HUES64 (cell line): ENCODE measurements around the gene SYNDIG1L.
"Not testable (repeated sequence)": the region's sequence is repeated elsewhere in the genome, so short reads cannot be mapped to it uniquely, and the experiment has no call there.

ENCODE experiments used
- H3K27ac ChIP-seq: 2 replicates; pipeline ENCODE4 v1.7.0; 2013; ENCODE audit warnings: low read depth, low read length, inconsistent platforms
- H3K27me3 ChIP-seq: 2 replicates; pipeline ENCODE4 v1.6.1; 2013; ENCODE audit warnings: mild to moderate bottlenecking, low read length; ENCODE audit not compliant: insufficient read depth
- H3K36me3 ChIP-seq: 2 replicates; pipeline ENCODE4 v1.6.1; 2013; ENCODE audit warnings: mild to moderate bottlenecking, low read length; ENCODE audit not compliant: insufficient read depth
- H3K4me1 ChIP-seq: 2 replicates; pipeline ENCODE4 v1.6.1; 2013; ENCODE audit warnings: mild to moderate bottlenecking, low read length, moderate library complexity; ENCODE audit not compliant: insufficient read depth
- H3K4me3 ChIP-seq: 2 replicates; pipeline ENCODE4 v1.5.1; 2013; ENCODE audit warnings: mild to moderate bottlenecking, low read length, moderate library complexity
- H3K9ac ChIP-seq: 2 replicates; pipeline ENCODE4 v1.6.1; 2013; ENCODE audit warnings: mild to moderate bottlenecking, low read depth, low read length
- H3K9me3 ChIP-seq: 2 replicates; pipeline ENCODE4 v1.6.1; 2013; ENCODE audit warnings: low read depth, low read length; ENCODE audit not compliant: insufficient read depth
- WGBS: fragments of 150-250, 120-280 bp; methylation state at CpG from one replicate; pipeline ENCODE4 v1.1.7; 2013; ENCODE audit warnings: missing lambda C conversion rate; 5-methylcytosine and 5-hydroxymethylcytosine counted together

Gene SYNDIG1L

DNA sequence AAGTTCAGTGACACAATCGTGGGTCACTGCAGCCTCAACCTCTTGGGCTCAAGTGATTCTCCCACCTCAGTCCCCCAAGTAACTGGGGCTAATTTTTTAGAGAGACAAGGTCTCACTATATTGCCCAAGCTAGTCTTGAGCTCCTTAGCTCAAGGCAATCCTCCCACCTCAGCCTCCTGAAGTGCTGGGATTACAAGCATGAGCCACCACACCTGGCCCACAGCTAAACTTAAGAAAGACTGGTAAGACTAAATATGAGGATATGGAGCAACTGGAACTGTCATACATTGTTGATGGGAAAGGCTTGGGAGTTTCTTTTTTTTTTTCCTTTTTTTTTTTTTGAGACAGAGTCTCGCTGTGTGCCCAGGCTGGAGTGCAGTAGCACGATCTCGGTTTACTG lies 43.8 kb downstream of the SYNDIG1L start:
- no peaks in the 10 kb centered on the region for H3K36me3 ChIP-seq
- WGBS = 93% methylated on average over 4 of the region's 4 CpGs
- H3K4me3 ChIP-seq = no peak overlapping the region

DNA sequence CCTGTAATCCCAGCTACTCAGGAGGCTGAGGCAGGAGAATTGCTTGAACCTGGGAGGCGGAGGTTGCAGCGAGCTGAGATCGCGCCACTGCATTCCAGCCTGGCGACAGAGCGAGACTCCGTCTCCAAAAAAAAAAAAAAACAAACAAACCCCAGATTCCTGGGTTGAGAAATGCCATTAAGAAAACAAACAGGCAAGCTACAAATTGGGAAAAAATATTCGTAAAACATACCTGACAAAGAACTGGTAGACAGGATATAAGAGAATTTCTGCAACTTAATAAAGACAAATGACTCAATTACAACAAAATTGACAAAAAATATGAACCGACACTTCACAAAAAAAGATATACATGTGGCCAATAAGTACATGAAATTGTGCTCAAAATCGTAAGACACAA lies 44.4 kb downstream of the SYNDIG1L start:
- WGBS = 95% methylated on average over 10 of the region's 10 CpGs
- H3K36me3 ChIP-seq, H3K9me3 ChIP-seq, H3K27me3 ChIP-seq, H3K9ac ChIP-seq, H3K4me1 ChIP-seq, H3K27ac ChIP-seq, H3K4me3 ChIP-seq: not testable (repeated sequence)

More for the DNA sequence above, 43.8 kb downstream of the SYNDIG1L start:
- no peaks in the 10 kb centered on the region for H3K4me1 ChIP-seq
- no peaks in the 10 kb centered on the region for H3K27me3 ChIP-seq
- no peak overlapping the region for H3K9ac ChIP-seq
- H3K27ac ChIP-seq = no peak overlapping the region
- no peaks in the 10 kb centered on the region for H3K9me3 ChIP-seq

DNA sequence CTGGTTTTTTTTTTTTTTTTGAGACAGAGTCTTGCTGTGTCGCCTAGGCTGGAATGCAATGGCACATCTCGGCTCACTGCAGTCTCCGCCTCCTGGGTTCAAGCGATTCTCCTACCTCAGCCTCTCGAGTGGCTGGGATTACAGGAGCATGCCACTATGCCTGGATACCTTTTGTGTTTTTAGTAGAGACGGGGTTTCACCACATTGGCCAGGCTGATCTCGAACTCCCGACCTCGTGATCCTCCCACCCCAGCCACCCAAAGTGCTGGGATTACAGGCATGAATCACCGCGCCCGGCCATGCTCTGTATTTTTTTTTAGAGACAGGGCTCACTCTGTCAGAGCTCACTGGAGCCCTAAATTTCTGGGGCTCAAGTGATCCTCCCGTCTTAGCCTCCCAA lies 45.2 kb downstream of the SYNDIG1L start:
- WGBS = 91% methylated on average over 13 of the region's 13 CpGs
- Histone ChIP-seq H3K9me3 (no peaks in the 10 kb centered on the region), H3K27me3 (no peaks in the 10 kb centered on the region), H3K4me3 (no peak overlapping the region), H3K9ac (no peak overlapping the region), H3K27ac (no peak overlapping the region), H3K4me1 (no peaks in the 10 kb centered on the region), H3K36me3 (no peaks in the 10 kb centered on the region)

DNA sequence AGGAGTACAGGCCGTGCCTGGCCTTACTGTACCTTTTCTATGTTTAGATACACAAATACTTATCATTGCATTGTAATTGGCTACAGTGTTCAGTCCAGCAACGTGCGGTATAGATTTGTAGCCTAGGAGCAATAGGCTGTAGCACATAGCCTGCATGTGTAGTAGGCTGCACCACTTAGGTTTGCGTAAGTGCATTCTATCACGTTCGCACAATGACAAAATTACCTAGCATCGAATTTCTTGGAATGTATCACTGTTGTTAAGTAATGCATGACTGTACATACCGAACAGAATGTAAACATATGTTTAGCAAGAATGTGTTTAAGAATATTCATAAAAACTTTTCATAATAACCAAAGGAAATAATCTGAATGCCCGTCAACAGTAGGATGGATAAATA lies 45.8 kb downstream of the SYNDIG1L start:
- no peaks in the 10 kb centered on the region for H3K9me3 ChIP-seq
- WGBS = 96% methylated on average over 9 of the region's 9 CpGs
- H3K9ac ChIP-seq = no peak overlapping the region
- no peaks in the 10 kb centered on the region for H3K36me3 ChIP-seq
- H3K27me3 ChIP-seq = no peaks in the 10 kb centered on the region
- H3K4me3 ChIP-seq = no peak overlapping the region
- no peaks in the 10 kb centered on the region for H3K4me1 ChIP-seq
- no peak overlapping the region for H3K27ac ChIP-seq

DNA sequence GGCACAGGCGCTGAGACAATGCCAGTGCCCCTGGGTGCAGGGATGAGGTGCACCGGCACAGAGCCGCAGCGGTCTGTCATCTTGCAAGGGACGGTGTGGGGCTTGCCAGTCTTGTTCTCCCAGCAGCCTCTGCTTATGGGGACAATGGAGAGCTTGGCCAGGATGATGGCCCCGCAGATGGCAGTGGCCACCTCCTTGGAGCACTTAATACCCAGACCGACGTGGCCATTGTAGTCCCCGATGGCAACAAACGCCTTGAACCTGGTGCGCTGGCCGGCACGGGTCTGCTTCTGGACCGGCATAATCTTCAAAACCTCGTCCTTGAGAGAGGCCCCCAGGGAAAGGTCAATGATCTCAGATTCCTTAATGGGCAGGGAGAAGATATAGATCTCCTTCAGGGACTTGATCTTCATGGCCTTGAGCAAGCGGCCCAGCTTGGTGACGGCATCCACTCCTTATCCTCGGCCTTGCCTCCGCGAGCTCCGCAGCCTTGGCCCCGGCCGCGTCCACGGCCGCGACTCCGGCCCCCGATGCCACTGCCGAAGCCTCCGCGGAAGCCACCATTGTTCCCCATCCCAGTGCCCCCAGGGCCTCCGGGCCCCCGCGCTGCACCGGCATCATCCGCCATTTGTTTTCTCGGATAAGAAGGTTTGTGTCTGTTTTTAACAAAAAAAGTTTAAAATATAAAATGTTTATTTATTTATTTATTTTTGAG lies 47.9 kb downstream of the SYNDIG1L start:
- no peaks in the 10 kb centered on the region for H3K36me3 ChIP-seq
- no peak overlapping the region for H3K4me3 ChIP-seq
- no peaks in the 10 kb centered on the region for H3K4me1 ChIP-seq
- H3K9ac ChIP-seq = no peak overlapping the region
- H3K27me3 ChIP-seq = no peaks in the 10 kb centered on the region
- no peaks in the 10 kb centered on the region for H3K9me3 ChIP-seq
- WGBS = 97% methylated on average over 37 of the region's 38 CpGs
- no peak overlapping the region for H3K27ac ChIP-seq

DNA sequence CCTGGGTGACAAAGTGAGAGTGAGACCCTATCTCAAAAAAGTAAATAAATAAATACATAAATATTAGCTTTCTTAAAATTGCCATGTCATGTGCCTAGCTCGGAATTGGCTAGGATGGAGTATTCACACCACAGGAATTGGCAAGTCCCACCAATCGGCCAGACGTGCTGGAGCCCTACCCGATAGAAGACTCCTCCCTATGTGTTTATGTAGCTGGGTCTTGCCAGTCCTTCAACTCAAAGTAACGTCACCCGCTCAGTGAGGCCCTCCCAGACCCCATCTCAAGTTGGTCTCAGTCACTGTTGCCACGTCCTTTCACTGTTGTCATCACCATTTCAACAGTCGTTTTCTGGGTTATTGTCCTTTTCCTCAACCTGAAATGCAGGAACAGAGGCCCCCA lies 57.6 kb downstream of the SYNDIG1L start:
- Histone ChIP-seq H3K36me3 (no peaks in the 10 kb centered on the region), H3K27me3 (no peaks in the 10 kb centered on the region), H3K9ac (no peak overlapping the region), H3K4me1 (no peaks in the 10 kb centered on the region), H3K27ac (no peak overlapping the region), H3K9me3 (no peaks in the 10 kb centered on the region), H3K4me3 (no peak overlapping the region)
- 90% methylated on average over 8 of the region's 8 CpGs for WGBS

DNA sequence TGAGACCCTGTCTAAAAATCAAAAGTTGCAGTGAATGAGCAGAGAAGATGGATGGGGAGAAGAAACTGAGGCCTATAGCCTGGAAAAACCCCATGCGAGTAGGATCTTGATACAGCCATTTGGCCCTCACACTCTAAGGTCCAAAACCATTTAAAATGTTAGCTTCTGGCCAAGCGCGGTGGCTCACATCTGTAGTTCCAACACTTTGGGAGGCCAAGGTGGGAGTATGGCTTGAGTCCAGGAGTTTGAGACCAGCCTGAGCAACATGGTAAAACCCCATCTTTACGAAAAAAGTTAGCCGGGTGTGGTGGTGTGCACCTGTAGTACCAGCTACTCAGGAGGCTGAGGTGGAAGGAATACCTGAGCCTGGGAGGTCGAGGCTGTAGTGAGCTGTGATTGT lies 58.0 kb downstream of the SYNDIG1L start:
- H3K36me3 ChIP-seq = 0 out of 2 replicates have a peak, but pooled peaks cover 2% of the 10 kb centered on the region
- H3K9ac ChIP-seq = no peak overlapping the region
- H3K4me1 ChIP-seq = no peaks in the 10 kb centered on the region
- H3K27ac ChIP-seq = no peak overlapping the region
- H3K9me3 ChIP-seq = no peaks in the 10 kb centered on the region
- no peak overlapping the region for H3K4me3 ChIP-seq
- H3K27me3 ChIP-seq = no peaks in the 10 kb centered on the region
- WGBS = 96% methylated on average over 6 of the region's 6 CpGs

DNA sequence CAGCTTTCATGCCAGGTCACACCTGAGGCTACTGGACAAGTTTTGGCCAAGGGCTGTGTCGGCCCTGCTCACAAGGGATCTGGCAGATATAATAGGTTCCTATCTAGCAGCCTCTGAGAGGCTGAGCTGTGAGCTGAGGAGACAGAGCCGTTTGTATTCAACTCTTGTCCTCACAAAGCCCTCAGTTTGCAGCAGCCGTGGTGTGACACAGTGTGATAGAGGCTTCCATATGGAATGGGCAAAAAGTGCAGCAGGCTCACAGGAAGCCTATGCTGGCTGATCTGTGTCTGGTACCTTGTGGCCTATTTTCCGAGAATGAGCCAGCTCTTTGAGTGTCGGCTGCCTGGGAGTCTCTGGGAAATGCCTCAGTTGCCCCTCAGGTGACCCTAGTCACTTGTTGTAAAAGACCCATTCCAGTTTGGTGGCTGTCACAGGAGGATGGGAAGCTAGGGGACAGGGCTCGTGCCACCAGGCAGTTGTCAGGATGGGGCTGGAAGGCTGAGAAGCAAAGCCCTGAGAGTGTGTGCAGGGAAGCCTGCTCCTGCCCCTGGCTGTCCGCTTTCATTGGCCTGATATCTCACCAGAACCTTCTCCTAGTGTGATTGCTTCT lies 61.6 kb downstream of the SYNDIG1L start:
- Histone ChIP-seq H3K27ac (0 out of 2 replicates have a peak overlapping the region, but pooled peaks have one; percentile 18), H3K9ac (no peak overlapping the region), H3K4me1 (peaks cover 15% of the 10 kb centered on the region), H3K4me3 (no peak overlapping the region), H3K9me3 (no peaks in the 10 kb centered on the region), H3K36me3 (peaks cover 19% of the 10 kb centered on the region), H3K27me3 (no peaks in the 10 kb centered on the region)
- WGBS = 89% methylated on average over 7 of the region's 7 CpGs

DNA sequence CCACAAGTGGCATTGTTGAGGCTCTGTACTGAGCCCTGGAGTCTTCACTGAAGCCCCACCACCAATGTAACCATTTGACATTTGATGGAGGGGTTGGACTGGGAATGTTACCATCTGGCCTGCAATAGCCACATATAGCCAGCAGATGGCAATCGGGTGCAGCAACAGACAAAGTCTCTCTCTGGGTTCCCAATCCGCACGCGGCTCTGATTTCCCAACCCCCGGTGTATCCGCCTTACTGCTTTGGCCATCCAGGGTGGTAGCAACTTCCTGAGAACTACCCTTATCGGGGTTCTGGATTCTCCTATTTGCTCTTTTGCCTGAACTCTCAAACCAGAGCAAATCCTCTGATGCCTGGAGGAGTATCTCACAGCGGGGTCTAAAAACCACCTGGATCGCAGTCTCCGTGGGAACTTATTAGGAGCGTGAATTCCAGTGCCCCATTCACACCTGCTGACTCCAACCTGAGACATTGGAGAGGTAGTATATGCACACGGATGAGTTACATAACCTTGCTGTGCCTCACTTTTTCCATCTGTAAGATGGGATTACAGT lies 63.6 kb downstream of the SYNDIG1L start:
- no peaks in the 10 kb centered on the region for H3K9me3 ChIP-seq
- peaks cover 38% of the 10 kb centered on the region for H3K36me3 ChIP-seq
- no peak overlapping the region for H3K9ac ChIP-seq
- peaks cover 15% of the 10 kb centered on the region for H3K4me1 ChIP-seq
- peak overlapping the region; percentile 36; the same call in 1 of the 2 replicates for H3K27ac ChIP-seq
- H3K4me3 ChIP-seq = no peak overlapping the region
- 40% methylated on average over 12 of the region's 12 CpGs for WGBS
- H3K27me3 ChIP-seq = no peaks in the 10 kb centered on the region

DNA sequence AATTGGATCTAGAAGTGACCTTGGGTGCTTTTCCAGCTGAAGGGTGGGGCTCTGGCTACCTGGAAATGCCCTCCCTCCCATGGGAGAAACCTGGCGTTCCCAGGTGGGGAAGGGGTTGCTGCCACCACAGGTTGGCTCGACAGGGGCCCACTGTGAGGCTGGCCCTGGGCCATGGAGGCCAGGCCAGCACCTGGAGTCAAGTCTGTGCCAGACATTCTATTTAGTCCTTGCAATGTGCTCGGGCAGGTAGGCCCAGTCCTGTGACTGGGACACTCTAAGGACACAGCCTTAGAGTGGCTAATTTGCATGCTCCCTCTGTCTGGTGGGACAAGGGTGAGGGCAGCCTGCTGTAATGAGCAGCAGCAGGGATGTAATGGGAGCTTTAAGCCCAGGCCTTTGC lies 65.8 kb downstream of the SYNDIG1L start:
- Histone ChIP-seq H3K27me3 (no peaks in the 10 kb centered on the region), H3K9me3 (no peaks in the 10 kb centered on the region), H3K9ac (no peak overlapping the region), H3K4me3 (no peak overlapping the region), H3K36me3 (peaks cover 54% of the 10 kb centered on the region), H3K27ac (peak overlapping the region; percentile 12; the same call in 1 of the 2 replicates), H3K4me1 (peaks cover 15% of the 10 kb centered on the region)
- 82% methylated on average over 3 of the region's 3 CpGs for WGBS

DNA sequence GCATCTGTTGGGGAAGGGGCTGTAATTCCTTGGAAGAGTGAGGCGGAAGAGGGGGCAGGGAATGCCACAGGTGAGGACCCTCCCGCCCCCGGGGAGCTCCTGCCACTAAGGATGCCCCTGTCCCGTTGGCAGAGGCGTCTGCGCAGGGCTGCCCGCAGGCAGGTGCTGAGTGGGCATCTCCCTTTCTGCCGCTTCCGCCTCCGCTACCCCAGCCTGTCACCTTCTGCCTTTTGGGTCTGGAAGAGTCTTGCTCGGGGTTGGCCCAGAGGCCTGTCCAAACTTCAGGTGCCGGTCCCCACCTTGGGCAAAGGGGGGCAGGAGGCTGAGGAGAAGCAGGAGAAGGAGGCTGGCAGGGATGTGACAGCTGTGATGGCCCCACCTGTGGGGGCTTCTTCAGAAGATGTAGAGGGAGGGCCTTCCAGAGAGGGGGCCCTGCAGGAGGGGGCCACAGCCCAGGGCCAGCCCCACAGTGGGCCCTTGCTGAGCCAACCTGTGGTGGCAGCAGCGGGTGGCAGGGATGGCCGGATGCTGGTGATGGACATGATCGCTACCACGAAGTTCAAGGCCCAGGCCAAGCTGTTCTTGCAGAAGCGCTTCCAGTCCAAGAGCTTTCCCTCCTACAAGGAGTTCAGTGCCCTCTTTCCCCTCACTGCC lies 67.7 kb downstream of the SYNDIG1L start:
- H3K36me3 ChIP-seq = peaks cover 54% of the 10 kb centered on the region
- H3K9me3 ChIP-seq = no peaks in the 10 kb centered on the region
- no peaks in the 10 kb centered on the region for H3K27me3 ChIP-seq
- WGBS = 96% methylated on average over 17 of the region's 17 CpGs
- H3K9ac ChIP-seq = no peak overlapping the region
- no peak overlapping the region for H3K27ac ChIP-seq
- H3K4me3 ChIP-seq = no peak overlapping the region
- peaks cover 15% of the 10 kb centered on the region for H3K4me1 ChIP-seq
